SIG-M5 (cell line): ENCODE measurements around the gene TM4SF5.

Experiments
- DNase-seq: peaks from one replicate; lab custom pipeline; 2025; lab: John Stamatoyannopoulos, UW

TM4SF5 gene, protein sequence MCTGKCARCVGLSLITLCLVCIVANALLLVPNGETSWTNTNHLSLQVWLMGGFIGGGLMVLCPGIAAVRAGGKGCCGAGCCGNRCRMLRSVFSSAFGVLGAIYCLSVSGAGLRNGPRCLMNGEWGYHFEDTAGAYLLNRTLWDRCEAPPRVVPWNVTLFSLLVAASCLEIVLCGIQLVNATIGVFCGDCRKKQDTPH

DNA sequence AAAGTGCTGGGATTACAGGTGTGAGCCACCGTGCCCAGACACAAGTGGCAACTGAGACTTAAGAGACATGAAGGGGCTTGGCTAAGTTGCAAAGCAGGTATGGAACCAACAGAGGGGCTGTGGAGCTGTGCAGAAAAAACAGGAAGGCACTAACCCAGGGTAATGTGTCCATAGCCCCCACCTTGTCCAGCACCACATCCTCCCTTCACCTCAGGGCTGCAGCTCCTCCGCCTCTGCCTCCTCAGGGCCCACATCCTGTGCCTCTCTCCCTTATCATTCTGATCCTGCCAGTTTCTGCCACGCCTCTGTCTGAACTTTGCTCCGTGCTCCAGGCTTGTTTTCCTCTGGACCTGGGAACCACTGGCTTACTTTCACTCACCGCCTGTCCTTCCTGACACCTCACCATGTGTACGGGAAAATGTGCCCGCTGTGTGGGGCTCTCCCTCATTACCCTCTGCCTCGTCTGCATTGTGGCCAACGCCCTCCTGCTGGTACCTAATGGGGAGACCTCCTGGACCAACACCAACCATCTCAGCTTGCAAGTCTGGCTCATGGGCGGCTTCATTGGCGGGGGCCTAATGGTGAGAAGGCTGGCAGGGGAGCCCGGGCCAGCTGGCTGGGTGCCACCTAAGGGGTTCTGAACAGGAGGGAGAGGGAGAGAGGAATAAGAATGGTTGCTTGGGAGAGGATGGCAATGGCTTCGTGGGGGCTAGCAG lies at the start of gene TM4SF5:
TM4SF5 (plus strand) TSS at position 368 of the 716 bp plus-strand sequence; CDS start at position 405, 37 bp downstream.
- DNase-seq, result no peak

DNA sequence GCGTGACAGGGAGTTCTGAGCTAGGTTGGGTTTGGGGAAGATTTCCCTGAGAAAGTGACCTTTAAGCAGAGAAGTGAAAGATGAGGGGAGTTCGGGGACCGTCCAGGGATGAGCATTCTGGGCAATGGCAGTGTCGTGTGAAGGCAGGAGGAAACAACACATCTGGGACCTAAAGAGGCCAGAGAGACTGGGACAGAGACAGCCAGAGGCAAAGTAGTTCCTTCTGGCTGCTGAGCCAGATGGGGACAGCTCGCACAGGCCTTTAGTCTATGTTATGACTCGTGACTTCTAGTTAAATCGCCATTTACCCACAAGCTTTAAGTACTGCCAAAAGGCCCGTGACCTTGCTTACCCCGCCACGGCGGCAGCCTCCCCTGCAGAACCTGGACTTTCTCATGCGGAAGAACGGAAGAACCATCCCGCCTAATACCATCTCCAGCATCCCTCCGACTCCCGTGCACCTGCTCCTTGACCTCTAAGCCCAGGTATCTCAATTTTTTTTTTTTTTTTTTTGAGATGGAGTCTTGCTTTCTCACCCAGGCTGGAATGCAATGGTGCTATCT lies 48.9 kb upstream of the TM4SF5 start:
- no peak for DNase-seq

DNA sequence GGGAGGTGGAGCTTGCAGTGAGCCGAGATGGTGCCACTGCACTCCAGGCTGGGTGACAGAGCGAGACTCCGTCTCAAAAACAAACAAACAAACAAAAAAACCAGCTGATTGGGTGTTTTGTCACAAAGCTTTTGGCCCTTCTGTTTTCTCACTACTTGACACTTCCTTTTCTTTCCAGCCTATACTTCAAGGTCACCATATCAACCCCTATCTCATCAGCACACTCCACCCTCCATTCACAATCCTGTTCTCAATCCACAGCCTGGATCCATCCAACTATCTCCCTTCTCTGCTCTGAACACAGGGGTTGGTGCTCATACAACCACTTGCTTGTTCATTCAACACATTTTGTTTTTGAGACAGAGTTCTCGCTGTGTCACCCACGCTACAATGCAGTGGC lies 47.0 kb upstream of the TM4SF5 start:
- DNase-seq, result no peak

DNA sequence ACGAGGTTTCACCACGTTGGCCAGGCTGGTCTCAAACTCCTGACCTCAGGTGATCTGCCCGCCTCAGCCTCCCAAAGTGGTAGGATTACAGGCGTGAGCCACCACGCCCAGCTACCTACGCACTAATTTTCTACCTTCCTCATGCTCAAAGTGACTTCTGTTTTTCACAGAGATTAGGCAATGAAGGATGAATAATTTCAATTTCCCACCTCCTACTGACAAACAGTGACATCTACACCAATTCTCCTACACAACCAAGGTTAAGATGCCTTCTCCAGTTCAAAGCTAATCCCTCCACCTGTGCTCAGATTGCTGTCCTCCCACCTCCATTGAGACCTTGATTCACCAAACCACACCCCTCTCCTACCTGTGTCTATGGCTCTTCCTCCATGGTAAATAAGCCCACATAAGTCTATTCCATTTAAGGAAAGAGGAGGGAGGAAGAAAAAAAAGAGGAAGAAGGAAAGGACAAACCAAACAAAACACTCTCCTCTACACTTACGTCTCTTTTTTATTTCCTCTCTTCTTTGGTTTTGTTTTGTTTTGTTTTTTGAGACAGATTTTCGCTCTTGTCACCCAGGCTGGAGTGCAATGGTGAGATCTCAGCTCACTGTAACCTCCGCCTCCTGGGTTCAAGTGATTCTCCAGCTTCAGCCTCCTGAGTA lies 45.9 kb upstream of the TM4SF5 start:
- no peak for DNase-seq

DNA sequence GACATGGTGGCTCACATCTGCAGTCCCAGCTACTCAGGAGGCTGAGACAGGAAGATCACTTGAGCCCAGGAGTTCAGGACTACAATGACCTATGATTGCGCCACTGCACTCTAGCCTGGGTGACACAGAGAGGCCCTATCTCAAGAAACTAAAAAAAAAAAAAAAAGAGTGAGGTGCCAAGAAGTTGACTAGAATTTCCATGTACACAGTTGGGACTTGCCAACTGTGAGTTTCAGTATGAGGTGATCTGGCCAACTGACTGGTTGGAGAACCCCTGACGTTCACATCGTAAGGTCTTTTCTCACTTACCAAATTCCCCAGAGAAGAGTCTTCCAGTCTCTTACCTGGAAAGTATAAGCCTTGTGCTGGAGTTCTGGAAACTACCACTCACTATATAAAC lies 43.6 kb upstream of the TM4SF5 start:
- DNase-seq, result no peak

DNA sequence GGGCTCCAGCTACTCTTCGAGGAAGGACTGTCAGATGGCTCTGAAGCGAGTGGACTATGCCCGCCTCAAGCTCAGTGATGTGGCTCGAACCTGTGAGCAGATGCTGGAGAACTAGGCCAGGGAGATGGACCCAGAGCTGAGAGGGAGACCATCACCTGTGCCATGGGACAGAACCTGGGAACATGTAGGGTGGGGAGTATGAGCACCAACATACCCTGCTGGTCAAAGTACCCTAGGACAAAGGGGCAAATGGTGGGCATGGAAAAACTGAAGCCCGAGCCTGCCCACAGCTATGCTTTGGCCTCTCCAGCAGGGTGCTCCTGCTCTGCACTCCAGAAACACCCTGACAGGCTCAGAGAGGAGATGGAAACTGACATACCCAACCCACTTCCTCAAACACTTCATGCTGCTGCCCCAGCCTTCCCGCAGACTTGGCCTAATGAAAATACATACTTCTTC lies 38.6 kb upstream of the TM4SF5 start:
- peak; percentile 75 for DNase-seq

DNA sequence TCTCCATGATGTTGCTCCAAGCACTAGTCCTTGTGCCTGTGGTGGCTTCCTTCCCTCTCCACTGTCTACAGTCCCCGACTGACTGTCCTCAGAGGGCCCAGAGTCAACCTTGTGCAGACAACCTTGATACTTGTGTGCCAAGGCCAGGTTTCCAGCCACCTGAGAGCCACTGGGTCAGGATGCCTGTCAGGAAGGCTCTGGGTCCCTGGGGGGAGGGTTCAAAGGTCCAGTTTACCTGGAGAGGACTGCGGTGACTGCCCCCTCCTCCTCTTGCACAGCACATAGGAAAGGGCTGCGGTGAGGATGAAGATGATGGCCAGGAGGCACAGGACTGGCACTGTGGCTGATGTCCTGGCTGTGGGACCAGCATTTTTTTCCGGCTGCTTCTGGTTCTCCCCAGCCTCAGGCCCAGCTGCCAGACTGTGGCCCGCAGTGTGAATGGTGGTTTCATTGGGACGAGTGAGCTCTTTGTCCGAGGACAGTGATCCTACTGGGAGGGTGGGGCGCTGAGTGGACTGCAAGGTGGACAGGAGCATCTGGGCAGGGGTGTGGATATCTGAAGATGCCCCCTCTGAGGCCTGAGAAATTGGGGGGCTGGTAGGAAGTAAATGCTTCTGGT lies 36.7 kb upstream of the TM4SF5 start:
- no peak for DNase-seq

DNA sequence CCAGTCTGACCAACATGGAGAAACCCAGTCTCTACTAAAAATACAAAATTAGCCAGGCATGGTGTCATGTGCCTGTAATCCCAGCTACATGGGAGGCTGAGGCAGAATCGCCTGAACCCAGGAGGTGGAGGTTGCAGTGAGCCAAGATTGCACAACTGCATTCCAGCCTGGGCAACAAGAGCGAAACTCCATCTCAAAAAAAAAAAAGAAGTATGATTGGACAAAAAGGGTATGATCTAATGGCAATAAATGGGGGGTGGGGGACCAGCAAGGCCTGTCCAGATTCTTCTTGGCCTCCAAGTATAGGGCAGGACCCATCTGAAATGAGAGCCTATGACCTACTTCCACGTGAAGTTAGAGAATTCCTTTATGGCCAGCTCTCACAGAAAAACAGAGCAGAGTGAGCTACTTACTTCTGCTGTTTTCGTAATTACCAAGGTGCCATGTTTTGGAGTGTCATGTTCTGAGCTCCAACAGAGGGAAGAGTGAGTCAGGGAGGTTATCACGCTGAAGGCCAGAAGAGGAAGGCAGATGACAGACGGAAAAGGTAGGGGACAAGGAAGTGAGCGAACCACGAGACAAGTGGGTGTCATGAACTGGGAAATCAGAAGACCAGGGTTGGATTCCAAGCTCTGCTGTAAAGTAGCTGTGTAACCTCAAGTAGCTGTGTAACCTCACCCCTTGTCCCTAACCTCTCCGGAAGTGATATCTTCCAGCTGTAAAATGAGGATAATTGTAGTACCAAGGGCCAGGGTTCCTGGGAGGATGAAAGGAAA lies 35.6 kb upstream of the TM4SF5 start:
- DNase-seq, result no peak

DNA sequence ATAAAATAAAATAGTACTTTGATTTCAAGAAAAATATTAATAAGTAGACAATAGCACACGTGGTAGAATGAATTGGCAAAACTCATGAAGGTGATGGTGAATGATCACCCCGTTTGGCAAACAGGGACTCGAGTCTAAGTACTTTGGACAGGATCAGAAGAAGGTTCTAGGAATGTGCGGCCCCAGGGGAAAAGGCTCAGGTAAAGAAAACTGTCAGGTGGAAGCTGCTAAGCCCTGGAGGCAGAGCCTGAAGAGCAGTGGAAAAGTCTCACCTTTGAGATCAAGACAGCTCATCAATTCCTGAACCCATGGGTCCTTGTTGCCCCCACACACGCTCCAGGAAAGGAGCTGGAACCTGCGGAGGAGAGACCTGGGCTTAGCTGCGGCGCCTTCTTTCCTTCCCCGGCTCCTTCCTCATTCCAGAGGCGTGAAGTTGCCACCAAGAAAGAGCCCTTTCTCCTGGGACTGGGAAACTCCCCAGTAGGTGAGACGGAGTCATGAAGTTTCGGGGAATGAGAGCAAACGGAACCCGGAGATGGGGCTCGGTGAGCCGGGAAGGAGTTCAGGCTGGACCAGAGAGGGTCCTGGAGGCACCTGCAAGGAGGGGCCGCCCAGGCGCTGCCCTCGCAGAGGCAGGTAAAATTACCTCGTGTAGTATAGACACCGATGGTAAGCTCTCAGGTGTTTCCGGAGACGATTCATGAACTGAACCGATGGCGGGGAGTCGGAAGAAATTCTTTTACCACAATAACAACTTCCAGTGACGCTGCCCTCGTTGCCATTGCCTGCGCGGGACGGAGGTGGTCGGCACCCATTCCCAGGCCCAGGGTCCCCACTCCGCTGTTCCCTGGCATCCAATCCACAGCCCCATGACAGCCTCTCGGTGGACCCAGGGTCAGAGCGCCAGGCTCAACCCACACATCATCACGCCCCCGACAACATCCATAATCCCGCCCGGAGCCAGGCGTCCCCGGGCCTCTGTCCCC lies 33.3 kb upstream of the TM4SF5 start:
- DNase-seq, result no peak

DNA sequence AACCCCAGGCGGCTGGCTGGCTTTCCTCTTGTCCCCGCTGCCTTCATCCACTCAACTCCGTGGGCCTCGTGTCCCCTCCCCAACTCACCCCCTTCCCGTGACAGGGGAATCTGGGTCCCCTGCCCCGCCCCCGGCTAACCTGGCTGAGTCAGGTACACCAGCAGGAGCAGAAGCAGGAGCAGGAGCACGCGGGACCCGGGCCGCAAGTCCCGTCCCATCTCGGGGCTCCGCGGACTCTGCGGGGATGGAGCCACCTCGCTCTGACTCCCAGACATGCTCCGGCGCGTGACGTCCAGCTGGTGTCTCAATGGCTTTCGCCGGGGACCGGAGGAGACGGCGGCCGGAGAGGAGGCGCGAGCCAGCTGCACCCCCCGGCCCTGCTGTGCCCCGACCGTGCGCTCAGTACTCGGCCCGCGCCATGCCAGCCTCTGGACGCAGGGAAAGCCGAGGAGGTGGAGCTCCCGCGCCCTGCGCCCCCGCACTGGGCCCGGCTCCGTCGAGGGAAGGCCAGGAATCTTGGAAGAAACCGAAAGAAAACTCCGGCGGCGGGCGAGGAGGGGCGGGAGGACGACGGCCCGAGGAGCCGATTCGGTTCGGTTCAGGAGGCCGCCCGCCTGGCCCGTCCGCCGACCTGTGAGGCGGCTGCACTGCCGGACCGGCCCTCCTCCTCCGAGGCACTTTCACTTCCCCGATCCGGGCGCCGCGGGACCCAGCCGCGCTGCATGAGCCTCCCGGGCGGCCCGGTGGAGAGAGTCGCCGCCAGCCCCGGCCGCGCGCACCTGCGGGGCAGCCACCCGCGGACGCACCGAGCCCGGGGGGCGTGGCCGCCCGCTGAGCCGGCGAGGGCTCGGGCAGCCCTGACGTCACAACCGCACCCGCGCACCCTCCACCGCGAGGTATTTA lies 32.3 kb upstream of the TM4SF5 start, which contains the start of the genes CXCL16 and ZMYND15:
CXCL16 (minus strand) TSS at position 807 of the 903 bp plus-strand sequence; CDS start at position 218, 589 bp downstream.
ZMYND15 (plus strand) TSS at position 712 of the 903 bp plus-strand sequence. CDS start 716 bp downstream, outside the sequence.
- DNase-seq, result no peak

DNA sequence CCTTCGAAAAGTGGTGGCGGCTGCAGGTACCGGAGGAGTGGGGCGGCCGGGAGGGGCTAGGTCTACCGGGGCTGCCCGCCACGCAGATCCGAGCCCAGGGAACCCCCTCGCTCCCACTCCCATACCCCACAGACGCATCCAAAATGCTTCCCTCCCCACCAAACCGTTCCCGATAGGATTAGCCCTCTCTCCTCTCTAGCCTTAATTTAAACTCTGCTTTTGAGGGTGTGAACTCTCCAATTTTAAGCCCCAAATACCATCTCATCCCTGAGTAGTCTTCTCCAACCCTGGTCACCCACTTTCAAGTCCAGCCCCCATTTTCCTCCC lies 31.7 kb upstream of the TM4SF5 start:
- DNase-seq, result no peak

DNA sequence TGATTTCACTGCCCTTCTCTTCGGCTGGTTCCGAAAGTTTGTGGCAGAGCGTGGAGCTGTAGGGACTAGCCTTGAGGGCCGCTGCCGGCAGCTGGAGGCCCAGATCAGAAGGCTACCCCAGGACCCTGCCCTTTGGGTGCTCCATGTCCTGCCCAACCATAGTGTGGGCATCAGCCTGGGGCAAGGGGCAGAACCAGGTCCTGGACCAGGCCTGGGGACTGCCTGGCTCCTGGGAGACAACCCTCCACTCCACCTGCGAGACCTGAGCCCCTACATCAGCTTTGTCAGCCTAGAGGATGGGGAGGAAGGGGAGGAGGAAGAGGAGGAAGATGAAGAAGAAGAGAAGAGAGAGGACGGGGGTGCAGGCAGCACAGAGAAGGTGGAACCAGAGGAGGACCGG lies 31.1 kb upstream of the TM4SF5 start:
- DNase-seq, result no peak

DNA sequence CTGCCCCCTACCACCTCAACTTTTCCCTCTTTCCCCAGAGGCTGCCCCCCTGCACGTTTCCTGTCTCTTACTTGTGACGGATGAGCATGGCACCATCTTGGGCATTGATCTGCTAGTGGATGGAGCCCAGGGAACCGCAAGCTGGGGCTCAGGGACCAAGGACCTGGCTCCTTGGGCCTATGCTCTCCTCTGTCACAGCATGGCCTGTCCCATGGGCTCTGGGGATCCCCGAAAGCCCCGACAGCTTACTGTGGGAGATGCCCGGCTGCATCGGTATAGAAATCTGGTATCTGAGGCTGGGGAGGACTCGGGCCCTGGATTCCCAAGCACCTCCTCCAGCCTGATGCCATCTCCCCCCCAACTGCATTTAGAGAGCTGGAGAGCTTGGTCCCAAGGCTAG lies 30.1 kb upstream of the TM4SF5 start:
- no peak for DNase-seq

DNA sequence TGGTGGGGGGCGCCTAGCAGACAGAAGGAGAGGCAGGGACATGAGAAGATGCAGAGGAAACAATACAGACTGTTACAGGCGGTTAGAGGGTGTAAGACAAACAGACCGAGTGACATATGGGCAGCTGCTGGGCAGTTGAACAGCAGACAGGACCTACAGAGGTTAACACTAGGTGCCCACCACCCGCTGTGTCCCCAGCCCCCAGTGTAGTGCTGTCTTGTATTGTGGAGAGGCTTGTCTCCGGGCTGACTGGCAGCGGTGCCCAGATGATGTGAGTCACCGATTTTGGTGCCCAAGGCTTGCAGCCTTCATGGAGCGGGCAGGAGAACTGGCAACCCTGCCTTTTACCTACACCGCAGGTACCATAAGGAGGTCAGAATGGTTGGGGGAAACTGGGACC lies 29.6 kb upstream of the TM4SF5 start:
- DNase-seq, result no peak

DNA sequence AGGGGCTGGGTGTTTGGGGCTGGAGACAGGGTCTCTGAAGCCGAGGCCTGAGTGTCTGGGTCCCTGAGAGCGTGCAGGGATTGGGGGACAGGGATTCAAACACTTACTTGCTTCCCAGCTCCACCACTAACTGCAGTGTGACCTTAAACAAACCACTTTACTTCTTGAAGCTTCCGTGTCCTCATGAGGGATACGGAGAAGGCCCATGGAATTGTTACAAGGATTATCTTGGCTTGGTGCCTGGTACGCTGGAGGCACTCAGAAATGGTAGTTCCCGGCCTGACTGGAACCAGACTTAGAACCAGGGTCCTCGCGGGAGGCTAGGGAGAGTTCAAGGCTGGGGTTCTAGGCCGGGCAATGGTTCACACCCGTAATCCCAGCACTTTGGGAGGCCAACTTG lies 29.1 kb upstream of the TM4SF5 start:
- no peak for DNase-seq

DNA sequence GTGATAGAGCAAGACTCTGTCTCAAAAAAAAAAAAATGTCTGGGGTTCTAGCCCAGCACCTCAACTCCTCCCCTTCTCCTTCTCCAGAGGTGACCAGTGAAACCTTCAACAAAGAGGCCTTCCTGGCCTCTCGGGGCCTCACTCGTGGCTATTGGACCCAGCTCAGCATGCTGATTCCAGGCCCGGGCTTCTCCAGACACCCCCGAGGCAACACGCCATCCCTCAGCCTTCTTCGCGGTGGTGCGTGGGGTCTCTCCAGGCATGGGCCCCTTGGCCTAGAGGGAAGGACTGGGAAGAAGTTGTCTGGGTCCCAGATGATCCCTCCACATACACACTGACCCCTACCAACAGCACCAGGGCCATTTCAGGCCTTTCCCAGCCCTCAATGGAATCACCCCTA lies 28.5 kb upstream of the TM4SF5 start:
- DNase-seq, result no peak

DNA sequence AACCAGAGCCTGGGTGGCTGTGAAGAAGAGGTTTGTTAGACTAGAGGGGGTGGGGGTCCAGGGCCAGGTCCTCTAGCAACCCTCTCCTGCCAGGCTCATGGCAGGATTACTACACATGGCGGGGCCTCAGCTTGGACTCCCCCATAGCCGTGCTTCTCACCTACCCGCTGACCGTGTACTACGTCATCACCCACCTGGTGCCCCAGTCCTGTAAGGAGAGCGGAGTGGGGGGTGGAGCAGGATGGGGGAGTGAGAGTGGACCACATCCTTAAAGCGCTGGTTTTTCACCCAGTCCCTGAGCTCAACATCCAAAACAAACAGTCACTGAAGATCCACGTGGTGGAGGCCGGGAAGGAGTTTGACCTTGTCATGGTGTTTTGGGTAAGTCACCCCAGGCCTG lies 27.8 kb upstream of the TM4SF5 start:
- DNase-seq, result no peak

DNA sequence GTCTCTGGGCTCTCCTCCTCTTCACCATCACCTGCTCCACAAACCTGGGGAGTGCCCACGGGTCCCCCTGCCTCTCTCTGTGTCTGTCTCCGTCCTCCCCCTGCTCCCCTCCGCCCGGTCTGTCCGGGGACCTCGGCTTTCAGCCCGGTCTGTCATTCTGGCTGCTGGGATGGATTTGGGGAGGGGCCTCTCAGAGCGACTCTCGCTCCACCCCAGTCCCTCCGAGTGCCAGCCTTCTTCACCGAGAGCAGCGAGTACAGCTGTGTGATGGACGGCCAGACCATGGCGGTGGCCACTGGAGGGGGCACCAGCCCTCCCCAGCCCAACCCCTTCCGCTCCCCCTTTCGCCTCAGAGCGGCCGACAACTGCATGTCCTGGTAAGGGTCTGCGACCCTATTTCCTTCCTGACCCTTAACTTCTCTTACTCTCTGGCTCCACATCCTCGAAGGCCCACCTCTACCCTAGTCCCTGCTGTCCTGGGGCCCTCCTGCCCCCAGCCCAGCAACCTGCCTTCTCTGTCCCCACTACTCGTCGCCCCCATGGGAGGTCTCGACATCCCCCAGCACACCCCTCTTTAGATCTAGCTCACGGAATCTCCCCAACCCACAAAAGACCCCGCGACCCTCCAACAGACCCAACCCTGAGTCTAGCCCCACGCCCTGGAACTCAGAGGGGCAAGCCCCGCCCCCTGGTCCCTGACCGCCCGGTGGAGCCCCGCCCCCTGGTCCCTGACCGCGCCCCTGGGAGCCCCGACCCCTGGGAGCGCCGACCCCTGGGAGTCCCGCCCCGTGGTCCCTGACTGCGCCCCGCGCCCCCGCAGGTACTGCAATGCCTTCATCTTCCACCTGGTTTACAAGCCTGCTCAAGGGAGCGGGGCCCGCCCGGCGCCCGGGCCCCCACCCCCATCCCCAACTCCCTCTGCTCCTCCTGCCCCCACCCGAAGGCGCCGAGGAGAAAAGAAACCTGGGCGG lies 26.4 kb upstream of the TM4SF5 start:
- DNase-seq, result no peak
